Panc1 (cell line): ENCODE results near the gene SH3BP5L.

ENCODE experiments used
- CTCF ChIP-seq: fragments of 450-650 bp; IDR thresholded peaks from 2 replicates; pipeline ENCODE4 v1.5.1; 2017; ENCODE audit warnings: mild to moderate bottlenecking
- POLR2AphosphoS5 ChIP-seq: IDR thresholded peaks from 2 replicates; pipeline ENCODE4 v1.6.1; 2012; ENCODE audit warnings: mild to moderate bottlenecking, low read depth, low read length, moderate library complexity
- REST ChIP-seq, 2 experiments: IDR thresholded peaks; 2 replicates each; pipeline ENCODE4 v1.6.1; 2011 to 2012; ENCODE audit warnings: low read depth in 2 of 2, control low read depth in 1 of 2, low read length in 1 of 2, mild to moderate bottlenecking in 1 of 2, moderate library complexity in 1 of 2; ENCODE audit not compliant: insufficient read depth in 1 of 2
- SIN3A ChIP-seq: IDR thresholded peaks from 2 replicates; pipeline ENCODE4 v1.6.1; 2012; ENCODE audit warnings: low read depth, mild to moderate bottlenecking, low read length, moderate library complexity, borderline replicate concordance; ENCODE audit not compliant: insufficient read depth

- TF ChIP-seq CTCF (no peak), REST (IDR thresholded peaks at IDR 0.05; ENCODE audit: insufficient read depth in 1 of 2, low read depth in 2 of 2, low read length in 1 of 2) (no peak), POLR2AphosphoS5 (no peak), SIN3A (no peak)
Measured at GRCh38 chr1:248788327-248788726, 37.4 kb downstream of the SH3BP5L start.
